Measurements from ENCODE around the gene COL6A5.
"Not testable (repeated sequence)": the region's sequence is repeated elsewhere in the genome, so short reads cannot be mapped to it uniquely, and the experiment has no call there.

The COL6A5 gene, protein sequence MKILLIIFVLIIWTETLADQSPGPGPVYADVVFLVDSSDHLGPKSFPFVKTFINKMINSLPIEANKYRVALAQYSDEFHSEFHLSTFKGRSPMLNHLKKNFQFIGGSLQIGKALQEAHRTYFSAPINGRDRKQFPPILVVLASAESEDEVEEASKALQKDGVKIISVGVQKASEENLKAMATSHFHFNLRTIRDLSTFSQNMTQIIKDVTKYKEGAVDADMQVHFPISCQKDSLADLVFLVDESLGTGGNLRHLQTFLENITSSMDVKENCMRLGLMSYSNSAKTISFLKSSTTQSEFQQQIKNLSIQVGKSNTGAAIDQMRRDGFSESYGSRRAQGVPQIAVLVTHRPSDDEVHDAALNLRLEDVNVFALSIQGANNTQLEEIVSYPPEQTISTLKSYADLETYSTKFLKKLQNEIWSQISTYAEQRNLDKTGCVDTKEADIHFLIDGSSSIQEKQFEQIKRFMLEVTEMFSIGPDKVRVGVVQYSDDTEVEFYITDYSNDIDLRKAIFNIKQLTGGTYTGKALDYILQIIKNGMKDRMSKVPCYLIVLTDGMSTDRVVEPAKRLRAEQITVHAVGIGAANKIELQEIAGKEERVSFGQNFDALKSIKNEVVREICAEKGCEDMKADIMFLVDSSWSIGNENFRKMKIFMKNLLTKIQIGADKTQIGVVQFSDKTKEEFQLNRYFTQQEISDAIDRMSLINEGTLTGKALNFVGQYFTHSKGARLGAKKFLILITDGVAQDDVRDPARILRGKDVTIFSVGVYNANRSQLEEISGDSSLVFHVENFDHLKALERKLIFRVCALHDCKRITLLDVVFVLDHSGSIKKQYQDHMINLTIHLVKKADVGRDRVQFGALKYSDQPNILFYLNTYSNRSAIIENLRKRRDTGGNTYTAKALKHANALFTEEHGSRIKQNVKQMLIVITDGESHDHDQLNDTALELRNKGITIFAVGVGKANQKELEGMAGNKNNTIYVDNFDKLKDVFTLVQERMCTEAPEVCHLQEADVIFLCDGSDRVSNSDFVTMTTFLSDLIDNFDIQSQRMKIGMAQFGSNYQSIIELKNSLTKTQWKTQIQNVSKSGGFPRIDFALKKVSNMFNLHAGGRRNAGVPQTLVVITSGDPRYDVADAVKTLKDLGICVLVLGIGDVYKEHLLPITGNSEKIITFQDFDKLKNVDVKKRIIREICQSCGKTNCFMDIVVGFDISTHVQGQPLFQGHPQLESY (N-terminal part only)

GRCh38 chr3:130345487-130346079 lies at the start of gene COL6A5:
Gene COL6A5, plus strand, starts transcription at chr3:130345672. Its CDS starts 27,967 bp downstream, at chr3:130373639.
- DNase-seq (ENCODE audit: low read depth in 3 of 3), result no peak

GRCh38 chr3:130299531-130299930 lies 45.9 kb upstream of the COL6A5 start:
- DNase-seq (ENCODE audit: low read depth in 3 of 3), result no peak

GRCh38 chr3:130300888-130301287 lies 44.6 kb upstream of the COL6A5 start:
- DNase-seq (ENCODE audit: low read depth in 3 of 3), result no peak

DNA sequence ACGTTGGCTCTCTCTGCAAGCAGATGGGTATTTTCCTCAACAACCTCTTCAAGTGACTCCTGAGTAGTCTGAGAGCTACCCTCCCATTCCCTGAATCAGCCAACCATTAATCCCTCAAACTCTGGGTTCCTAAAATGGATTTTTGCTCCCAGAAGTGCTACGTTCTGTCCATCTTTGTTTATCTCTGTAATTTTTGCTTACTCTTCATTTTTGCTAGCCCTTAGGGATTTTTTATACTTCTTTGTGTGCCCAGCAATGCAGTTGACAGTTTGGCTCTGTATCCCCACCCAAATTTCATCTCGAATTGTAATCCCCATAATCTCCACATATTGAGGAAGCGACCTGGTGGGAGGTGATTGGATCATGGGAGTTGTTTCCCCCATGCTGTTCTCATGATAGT lies 35.4 kb upstream of the COL6A5 start:
- DNase-seq (ENCODE audit: low read depth in 3 of 3), result no peak

DNA sequence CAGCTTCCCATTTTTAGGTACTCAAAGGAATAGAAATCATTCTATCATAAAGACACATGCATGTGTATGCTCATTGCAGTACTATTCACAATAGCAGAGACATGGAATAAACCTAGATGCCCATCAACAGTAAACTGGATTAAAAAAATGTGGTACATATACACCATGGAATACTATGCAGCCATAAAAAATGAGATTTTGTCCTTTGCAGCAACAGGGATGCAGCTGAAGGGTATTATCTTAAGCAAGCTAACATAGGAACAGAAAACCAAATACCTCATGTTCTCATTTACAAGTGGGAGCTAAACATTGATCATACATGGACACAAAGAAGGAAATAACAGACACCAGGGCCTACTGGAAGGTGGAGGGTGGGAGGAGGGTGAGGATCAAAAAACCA lies 33.1 kb upstream of the COL6A5 start:
- DNase-seq (ENCODE audit: low read depth in 3 of 3), result no peak

DNA sequence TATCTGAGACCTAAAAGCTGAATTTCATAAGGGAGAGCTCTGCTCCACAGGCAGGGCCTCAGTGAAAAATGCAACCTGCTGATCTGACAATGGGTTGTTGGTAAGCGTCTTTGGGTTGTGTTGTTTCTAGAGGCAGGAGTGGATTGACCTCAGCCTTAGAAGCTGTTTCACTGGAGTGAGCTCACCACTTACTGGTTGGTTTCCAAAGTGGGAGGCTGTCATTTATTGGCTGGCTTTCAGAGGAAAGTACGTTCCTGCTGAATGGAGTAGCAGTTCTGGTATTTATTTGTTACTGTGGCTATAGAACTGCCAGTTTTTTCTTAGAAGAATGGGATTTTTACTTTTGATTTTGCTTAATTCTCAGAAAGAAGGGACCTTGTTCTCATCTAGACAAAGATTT lies 29.3 kb upstream of the COL6A5 start:
- no peak for DNase-seq (ENCODE audit: low read depth in 3 of 3)

DNA sequence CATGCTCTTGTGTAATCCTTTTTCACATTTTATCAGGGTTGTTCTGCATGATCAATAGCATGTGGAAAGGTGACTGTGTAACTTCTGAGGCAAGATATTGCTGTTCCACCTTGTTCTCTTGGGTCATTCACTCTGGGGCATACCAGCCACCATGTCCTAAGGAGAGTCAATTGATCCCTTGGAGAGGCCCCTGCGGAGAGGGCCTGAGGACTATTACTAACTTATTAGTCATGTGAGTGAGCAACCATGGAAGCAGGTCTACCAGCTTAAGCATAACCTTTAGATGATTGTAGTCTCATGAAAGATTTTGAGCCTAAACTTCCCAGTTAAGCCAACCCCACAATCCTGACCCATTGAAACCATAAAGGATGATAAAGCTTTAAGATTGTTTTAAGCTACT lies 22.0 kb upstream of the COL6A5 start:
- DNase-seq (ENCODE audit: low read depth in 3 of 3), result no peak

- DNase-seq (ENCODE audit: low read depth in 3 of 3), result no peak
Observed at GRCh38 chr3:130340766-130341165, 4.7 kb upstream of the COL6A5 start.

- no peak for DNase-seq (ENCODE audit: low read depth in 3 of 3)
Observed at GRCh38 chr3:130341388-130341787, 4.1 kb upstream of the COL6A5 start.

DNA sequence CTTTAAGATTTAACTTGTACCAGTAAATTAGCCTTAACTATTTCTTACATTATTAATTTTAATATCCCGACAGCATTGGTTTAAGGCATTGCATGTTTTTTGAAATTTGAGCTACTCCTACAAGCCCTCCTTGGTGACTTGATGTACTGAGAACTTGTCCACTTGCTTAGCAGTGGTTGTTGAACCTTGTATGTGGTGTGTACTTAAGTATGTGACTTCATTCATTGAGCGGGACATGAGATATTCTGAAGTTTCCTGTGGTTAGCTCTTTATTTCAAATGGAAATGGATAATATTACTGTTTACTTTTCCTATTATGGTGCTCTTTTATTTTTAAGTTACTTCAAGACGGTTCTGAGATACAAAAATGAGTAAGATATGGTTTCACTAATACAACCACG lies 3.6 kb upstream of the COL6A5 start:
- no peak for DNase-seq (ENCODE audit: low read depth in 3 of 3)

- no peak for DNase-seq (ENCODE audit: low read depth in 3 of 3)
Observed at GRCh38 chr3:130342821-130343661, 2.4 kb upstream of the COL6A5 start.

DNA sequence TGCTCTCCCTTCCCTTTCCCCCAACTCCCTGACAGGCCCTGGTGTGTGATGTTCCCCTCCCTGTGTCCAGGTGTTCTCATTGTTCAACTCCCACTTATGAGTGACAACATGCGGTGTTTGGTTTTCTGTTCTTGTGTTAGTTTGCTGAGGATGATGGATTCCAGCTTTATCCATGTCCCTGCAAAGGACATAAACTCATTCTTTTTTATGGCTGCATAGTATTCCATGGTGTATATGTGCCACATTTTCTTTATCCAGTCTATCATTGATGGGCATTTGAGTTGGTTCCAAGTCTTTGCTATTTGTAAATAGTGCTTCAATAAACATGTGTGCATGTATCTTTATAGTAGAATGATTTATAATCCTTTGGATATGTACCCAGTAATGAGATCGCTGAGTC lies 2.8 kb downstream of the COL6A5 start:
- not testable (repeated sequence) for DNase-seq (ENCODE audit: low read depth in 3 of 3)

DNA sequence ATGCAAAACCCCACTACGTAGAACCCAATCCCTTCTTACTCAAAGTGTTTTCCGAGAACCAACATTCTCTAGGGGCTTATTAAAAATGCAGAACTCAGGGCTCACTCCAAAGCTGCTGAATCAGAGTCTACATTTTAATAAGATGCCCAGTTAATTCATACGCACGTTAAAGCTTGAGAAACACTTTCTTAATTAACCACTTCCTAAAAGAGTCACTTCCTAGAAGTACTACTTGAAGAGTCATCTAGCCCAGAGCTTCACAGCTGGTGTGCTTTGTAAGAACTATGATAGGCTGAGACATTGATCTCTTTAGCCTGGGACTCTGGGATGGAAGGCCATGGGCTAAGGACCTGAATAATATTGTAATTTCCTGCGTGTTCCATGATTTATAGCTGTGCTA lies 9.0 kb downstream of the COL6A5 start:
- no peak for DNase-seq (ENCODE audit: low read depth in 3 of 3)

GRCh38 chr3:130374033-130374432 lies 28.6 kb downstream of the COL6A5 start:
- DNase-seq (ENCODE audit: low read depth in 3 of 3), result no peak

- DNase-seq (ENCODE audit: low read depth in 3 of 3), result no peak
Observed at GRCh38 chr3:130374908-130375307, 29.4 kb downstream of the COL6A5 start.

DNA sequence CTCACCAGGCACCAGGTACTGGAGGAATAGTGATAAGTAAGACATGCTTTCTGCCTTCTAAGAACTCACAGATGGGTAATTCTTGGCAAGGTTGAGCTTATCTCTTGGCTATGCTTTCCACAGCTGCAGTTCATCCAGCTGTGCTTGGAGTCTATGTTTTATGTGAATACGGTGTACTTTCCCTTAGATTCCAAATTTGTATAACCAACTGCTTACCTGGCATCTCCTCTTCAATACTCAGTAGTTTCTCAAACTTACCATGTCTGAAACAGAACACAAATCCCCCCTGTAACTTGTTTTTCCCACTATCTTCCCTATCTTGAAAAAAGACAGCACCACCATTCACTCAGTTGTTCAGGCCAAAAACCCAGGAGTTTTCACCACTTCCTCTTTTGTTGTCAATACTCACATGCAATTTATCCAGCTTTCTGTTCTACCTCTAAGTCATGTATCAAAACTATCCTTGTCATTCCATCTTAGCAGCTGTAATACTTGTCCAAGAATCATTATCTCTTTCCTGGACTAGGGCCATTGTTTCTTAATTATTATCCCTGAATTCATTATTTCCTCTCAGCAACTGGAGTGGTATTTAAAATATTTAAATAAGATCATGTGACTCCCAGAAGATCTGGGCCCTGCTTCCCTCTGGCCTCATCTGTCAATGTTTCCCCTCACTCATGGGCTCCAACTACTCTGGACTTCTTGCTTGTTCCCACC lies 32.6 kb downstream of the COL6A5 start:
- no peak for DNase-seq (ENCODE audit: low read depth in 3 of 3)

DNA sequence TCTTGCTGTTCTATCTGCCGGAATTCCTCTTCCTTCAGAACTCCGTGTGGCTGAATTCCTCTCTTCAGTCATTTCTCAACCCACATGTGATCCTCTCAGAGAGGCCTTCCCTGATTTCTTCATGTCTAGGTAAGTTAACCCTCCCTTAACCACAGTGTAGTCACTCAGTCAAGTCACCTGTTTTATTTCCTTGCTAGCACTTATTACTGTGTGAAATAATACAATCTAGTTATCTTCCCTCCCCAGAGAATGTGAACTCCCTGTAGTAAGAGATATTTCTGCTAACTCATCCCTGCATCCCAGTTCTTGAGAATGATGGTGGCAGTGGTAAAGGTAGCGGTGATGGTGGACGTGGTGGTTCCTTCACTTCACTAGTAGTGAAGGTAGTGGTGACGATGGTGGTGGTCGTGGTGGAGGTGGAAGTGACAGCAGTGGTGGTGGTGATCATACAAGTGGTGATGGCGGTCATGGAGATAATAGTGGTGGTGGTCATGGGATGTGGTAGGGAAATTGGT lies 33.3 kb downstream of the COL6A5 start:
- no peak for DNase-seq (ENCODE audit: low read depth in 3 of 3)

GRCh38 chr3:130379274-130379673 lies 33.8 kb downstream of the COL6A5 start:
- no peak for DNase-seq (ENCODE audit: low read depth in 3 of 3)

GRCh38 chr3:130380398-130380797 lies 34.9 kb downstream of the COL6A5 start:
- DNase-seq (ENCODE audit: low read depth in 3 of 3), result no peak

GRCh38 chr3:130383424-130383823 lies 38.0 kb downstream of the COL6A5 start:
- DNase-seq (ENCODE audit: low read depth in 3 of 3), result no peak

Measured in stimulated activated CD4-positive, alpha-beta T cell treated with anti-CD3 and anti-CD28 coated beads, TNF-alpha, amount 100 ng/mL, for 4 hours (primary cell).